HepG2 (cell line): ENCODE results near the gene CCDC116. TPM values are rescaled to one million over a fixed set of nuclear protein-coding genes. Genes with fewer than 3 reads are reported as not detected.
A peak's percentile ranks its signal among the peaks of the same experiment; 100 is the strongest.

Experiments
- ATF4 ChIP-seq, 2 experiments: fragments of 450-650 bp in 1 of 2; sonication (generic) in 1 of 2; formaldehyde crosslinking; IDR thresholded peaks; 2 replicates each; pipeline versions ENCODE4 v1.5.0 to v1.8.0; 2020 to 2022; ENCODE audit warnings: mild to moderate bottlenecking in 1 of 2, missing genetic modification reagents in 1 of 2
- CTCF ChIP-seq: sonication (generic); formaldehyde crosslinking; IDR thresholded peaks from 2 replicates; pipeline ENCODE4 v1.5.0; 2020; ENCODE audit warnings: mild to moderate bottlenecking, missing genetic modification reagents, moderate library complexity
- ESRRA ChIP-seq: sonication (generic); formaldehyde crosslinking; IDR thresholded peaks from 2 replicates; pipeline ENCODE4 v1.5.1; 2020; ENCODE audit warnings: mild to moderate bottlenecking, low read depth, missing genetic modification reagents
- ETV6 ChIP-seq: sonication (generic); formaldehyde crosslinking; conservative IDR thresholded peaks from 2 replicates; pipeline ENCODE4 v1.4.0; 2020; ENCODE audit warnings: missing genetic modification reagents
- HNRNPK ChIP-seq: fragments of 200-400 bp; formaldehyde crosslinking; IDR thresholded peaks from 2 replicates; pipeline ENCODE4 v1.6.1; 2018; ENCODE audit warnings: low read length, low read depth, moderate library complexity, mild to moderate bottlenecking; ENCODE audit not compliant: poor library complexity, severe bottlenecking
- IRF2 ChIP-seq: IDR thresholded peaks from 2 replicates; pipeline ENCODE4 v1.6.1; 2018; ENCODE audit warnings: missing genetic modification reagents, missing compliant biosample characterization
- MEF2D ChIP-seq: sonication (generic); formaldehyde crosslinking; IDR thresholded peaks from 2 replicates; pipeline ENCODE4 v1.5.1; 2020; ENCODE audit warnings: mild to moderate bottlenecking, missing genetic modification reagents
- MTA1 ChIP-seq: sonication (generic); formaldehyde crosslinking; IDR thresholded peaks from 2 replicates; pipeline ENCODE4 v1.4.0; 2020; ENCODE audit warnings: missing genetic modification reagents, mild to moderate bottlenecking, borderline replicate concordance
- NFIB ChIP-seq: sonication (generic); formaldehyde crosslinking; IDR thresholded peaks from 2 replicates; pipeline ENCODE4 v1.9.0; 2021; ENCODE audit warnings: missing genetic modification reagents, mild to moderate bottlenecking, borderline replicate concordance
- PBX2 ChIP-seq: IDR thresholded peaks from 2 replicates; pipeline ENCODE4 v1.6.1; 2016; ENCODE audit warnings: control low read depth
- RBFOX2 ChIP-seq: fragments of 200-400 bp; formaldehyde crosslinking; IDR thresholded peaks from 2 replicates; pipeline ENCODE4 v1.6.1; 2017; ENCODE audit warnings: low read depth, mild to moderate bottlenecking, low read length
- REXO4 ChIP-seq: sonication (generic); formaldehyde crosslinking; IDR thresholded peaks from 2 replicates; pipeline ENCODE4 v1.8.0; 2022; ENCODE audit warnings: missing genetic modification reagents, mild to moderate bottlenecking, borderline replicate concordance
- RNF2 ChIP-seq: fragments of 450-650 bp; conservative IDR thresholded peaks from 2 replicates; pipeline ENCODE4 v1.6.1; 2016; ENCODE audit warnings: low read depth
- TEF ChIP-seq: sonication (generic); formaldehyde crosslinking; IDR thresholded peaks from 2 replicates; pipeline ENCODE4 v1.5.0; 2020; ENCODE audit warnings: missing genetic modification reagents
- ZBTB1 ChIP-seq: sonication (generic); formaldehyde crosslinking; IDR thresholded peaks from 2 replicates; pipeline ENCODE4 v1.4.0; 2020; ENCODE audit warnings: missing genetic modification reagents, borderline replicate concordance
- ZNF296 ChIP-seq: sonication (generic); formaldehyde crosslinking; conservative IDR thresholded peaks from 2 replicates; pipeline ENCODE4 v1.5.0; 2020; ENCODE audit warnings: mild to moderate bottlenecking, missing genetic modification reagents
- ZNF329 ChIP-seq: sonication (generic); formaldehyde crosslinking; IDR thresholded peaks from 2 replicates; pipeline ENCODE4 v1.9.0; 2021; ENCODE audit warnings: low read depth, mild to moderate bottlenecking, missing genetic modification reagents
- ZNF569 ChIP-seq: sonication (generic); formaldehyde crosslinking; IDR thresholded peaks from 2 replicates; pipeline ENCODE4 v1.5.0; 2020; ENCODE audit warnings: mild to moderate bottlenecking, missing genetic modification reagents, moderate library complexity, borderline replicate concordance
- ZSCAN21 ChIP-seq: sonication (generic); formaldehyde crosslinking; IDR thresholded peaks from 2 replicates; pipeline ENCODE4 v1.8.0; 2022; ENCODE audit warnings: mild to moderate bottlenecking, missing genetic modification reagents, moderate library complexity, borderline replicate concordance
- polyA plus RNA-seq, 8 experiments: library from polyadenylated mRNA; depleted of rRNA in 3 of 8; stranded (reverse) in 7 of 8; unstranded in 1 of 8; fragments of >200 nt; fragmentation: Illumina TruSeq in 4 of 8; extraction: Trizol in 4 of 8; gene quantifications; 2 replicates each; pipeline versions ENCODE4 v1.2.1 to v1.2.3, GENCODE V29; 2011 to 2016; ENCODE audit warnings: low read depth in 4 of 8, missing spikeins in 1 of 8, mixed read lengths in 1 of 8; ENCODE audit not compliant: insufficient read depth in 1 of 8
- total RNA-seq, 5 experiments: library from RNA; depleted of rRNA; stranded (reverse); fragments of >200 nt; fragmentation: Illumina TruSeq; extraction: Trizol; gene quantifications; 2 replicates each; pipeline ENCODE4 v1.2.3, GENCODE V29; 2016; ENCODE audit warnings: low read depth in 1 of 5
- TF ChIP-seq, protein P1 (sequence below): IDR thresholded peaks from 2 replicates; pipeline ENCODE4 v1.6.1; 2016; ENCODE audit warnings: missing compliant biosample characterization, missing genetic modification reagents, borderline replicate concordance
- TF ChIP-seq, protein P2 (sequence below): sonication (generic); formaldehyde crosslinking; IDR thresholded peaks from 2 replicates; pipeline ENCODE4 v1.5.1; 2020; ENCODE audit warnings: missing genetic modification reagents, mild to moderate bottlenecking, borderline replicate concordance

CCDC116 gene
- total and polyA plus RNA-seq, 2 of the 13 experiments (the other 11 are each of a cell fraction or from before 2014, with no cell fraction given), result 0.15 to 0.33 TPM

- TF ChIP-seq RBFOX2 (peak; percentile 82), TEF (no peak), ZNF296 (CRISPR knock-in tag) (0 out of 2 replicates have a peak, but pooled peaks have one; percentile 42), NFIB (CRISPR knock-in tag) (no peak), CTCF (no peak), MTA1 (0 out of 2 replicates have a peak, but pooled peaks have one; percentile 29), ZNF569 (CRISPR knock-in tag) (no peak), PBX2 (CRISPR knock-in tag) (no peak), ZBTB1 (no peak), ETV6 (CRISPR knock-in tag) (no peak; the same call in 1 of the 2 replicates), IRF2 (no peak), MEF2D (CRISPR knock-in tag) (no peak), ATF4 (CRISPR knock-in tag; IDR thresholded peaks at IDR 0.05) (0 out of 4 replicates have a peak, but pooled peaks of 1 of the 2 experiments have one; percentile 33), ZSCAN21 (no peak), RNF2 (peak; percentile 63; the same call in 1 of the 2 replicates), ZNF329 (no peak), HNRNPK (peak; percentile 47), ESRRA (CRISPR knock-in tag) (no peak), REXO4 (CRISPR knock-in tag) (no peak)
- TF ChIP-seq, protein P1, sequence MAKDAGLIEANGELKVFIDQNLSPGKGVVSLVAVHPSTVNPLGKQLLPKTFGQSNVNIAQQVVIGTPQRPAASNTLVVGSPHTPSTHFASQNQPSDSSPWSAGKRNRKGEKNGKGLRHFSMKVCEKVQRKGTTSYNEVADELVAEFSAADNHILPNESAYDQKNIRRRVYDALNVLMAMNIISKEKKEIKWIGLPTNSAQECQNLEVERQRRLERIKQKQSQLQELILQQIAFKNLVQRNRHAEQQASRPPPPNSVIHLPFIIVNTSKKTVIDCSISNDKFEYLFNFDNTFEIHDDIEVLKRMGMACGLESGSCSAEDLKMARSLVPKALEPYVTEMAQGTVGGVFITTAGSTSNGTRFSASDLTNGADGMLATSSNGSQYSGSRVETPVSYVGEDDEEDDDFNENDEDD (CRISPR knock-in tag), result peak; percentile 90; the same call in 1 of the 2 replicates
- TF ChIP-seq, protein P2, sequence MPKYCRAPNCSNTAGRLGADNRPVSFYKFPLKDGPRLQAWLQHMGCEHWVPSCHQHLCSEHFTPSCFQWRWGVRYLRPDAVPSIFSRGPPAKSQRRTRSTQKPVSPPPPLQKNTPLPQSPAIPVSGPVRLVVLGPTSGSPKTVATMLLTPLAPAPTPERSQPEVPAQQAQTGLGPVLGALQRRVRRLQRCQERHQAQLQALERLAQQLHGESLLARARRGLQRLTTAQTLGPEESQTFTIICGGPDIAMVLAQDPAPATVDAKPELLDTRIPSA (CRISPR knock-in tag), result no peak
Observed at GRCh38 chr22:21641789-21642583, 9.4 kb downstream of the CCDC116 start, which contains the start of gene SDF2L1 (continued).
